ENCODE data around the gene SHE.

GRCh38 chr1:154521695-154522094, 19.5 kb upstream of the SHE start:
- TF ChIP-seq POLR2A (IDR thresholded peaks at IDR 0.05) (no peak), CTCF (IDR thresholded peaks at IDR 0.05) (no peak), EP300 (IDR thresholded peaks at IDR 0.05) (no peak)
